HG03469 (cell line): Measurements from ENCODE around the gene FNDC3B.

Experiments
- ATAC-seq: cut with Tn5 transposase; IDR thresholded peaks from one replicate; pipeline ENCODE4 v1.9.1; 2021; ENCODE audit warnings: mild to moderate bottlenecking, moderate library complexity, moderate number of reproducible peaks; ENCODE audit not compliant: unreplicated experiment

The FNDC3B gene

DNA sequence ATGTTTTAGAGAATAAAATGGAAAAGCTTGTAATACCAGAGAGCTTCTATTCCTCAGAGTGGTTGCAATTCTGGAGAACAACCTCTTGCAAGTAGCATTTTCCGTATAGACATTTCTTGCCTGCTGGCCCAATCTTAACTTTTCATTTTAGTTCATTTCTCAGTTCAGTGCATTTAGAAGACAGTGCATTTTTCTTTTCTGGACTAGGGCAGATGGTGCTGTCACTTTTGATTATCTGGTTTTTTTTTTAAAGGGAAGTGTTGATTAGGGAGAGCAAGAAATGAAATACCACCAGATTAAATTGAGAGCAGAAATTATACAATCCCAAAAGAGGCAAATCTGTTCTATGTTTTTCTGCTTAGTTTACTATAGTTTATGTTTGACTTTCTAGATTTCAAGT lies 236.2 kb downstream of the FNDC3B start:
- ATAC-seq: no peak

DNA sequence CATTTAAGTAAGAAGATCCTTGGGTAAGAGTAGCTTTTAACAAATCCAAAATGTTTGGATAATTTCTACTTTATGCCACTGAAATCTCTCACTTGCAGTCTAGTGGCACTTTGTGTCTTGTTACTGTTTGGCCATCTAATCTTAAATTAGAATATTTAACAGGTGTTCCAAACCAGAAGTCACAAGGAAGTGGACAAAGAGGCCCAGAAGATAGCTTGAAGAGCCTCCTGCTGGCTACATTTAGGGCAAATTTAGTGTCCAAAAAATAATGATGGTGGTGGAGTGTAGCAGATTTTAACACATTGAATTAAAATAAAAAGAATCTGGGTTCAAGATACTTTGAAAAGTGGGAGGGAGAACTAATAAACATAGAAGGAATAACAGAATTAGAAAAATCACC lies 236.7 kb downstream of the FNDC3B start:
- ATAC-seq: no peak

DNA sequence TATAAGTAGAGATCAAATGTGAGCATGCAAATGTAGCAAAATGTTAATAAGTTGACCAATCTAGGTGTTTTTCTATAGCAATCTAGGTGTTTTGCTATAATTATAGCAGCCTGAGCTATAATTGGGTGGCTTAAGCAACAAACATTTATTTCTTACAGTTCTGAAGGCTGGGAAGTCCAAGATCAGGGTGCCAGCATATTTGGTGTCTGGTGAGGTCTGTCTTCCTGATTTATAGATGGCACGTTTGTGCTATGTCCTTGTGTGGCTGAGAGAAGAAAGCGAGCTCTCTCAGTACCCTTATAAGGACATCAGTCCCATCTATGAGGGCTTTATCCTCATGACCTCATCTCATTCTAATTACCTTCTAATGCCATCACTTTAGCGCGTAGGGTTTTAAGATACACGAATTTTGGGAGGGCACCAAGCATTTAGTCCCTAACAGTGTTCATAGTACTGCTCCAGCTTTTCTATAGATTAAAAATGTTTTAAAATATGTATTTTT lies 237.8 kb downstream of the FNDC3B start:
- ATAC-seq: no peak

- ATAC-seq: no peak
Measured at GRCh38 chr3:172279191-172279640, 239.8 kb downstream of the FNDC3B start.

DNA sequence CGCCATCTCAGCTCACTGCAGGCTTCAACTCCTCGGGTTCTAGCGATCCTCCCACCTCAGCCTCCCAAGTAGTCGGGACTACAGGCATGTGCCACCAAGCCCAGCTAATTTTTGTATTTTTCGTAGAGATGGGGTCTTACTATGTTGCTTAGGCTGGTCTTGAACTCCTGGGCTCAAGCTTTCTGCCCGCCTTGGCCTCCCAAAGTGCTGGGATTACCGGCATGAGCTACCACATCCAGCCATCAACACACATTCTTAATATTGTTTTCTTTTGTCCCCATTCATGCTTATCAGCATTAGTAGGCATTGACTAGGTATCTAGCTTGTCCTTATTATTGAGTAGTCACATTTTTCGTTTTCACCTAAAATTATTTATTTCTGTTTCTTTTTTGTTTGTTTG lies 240.6 kb downstream of the FNDC3B start:
- ATAC-seq: no peak

GRCh38 chr3:172280406-172281051 lies 241.2 kb downstream of the FNDC3B start:
- no peak for ATAC-seq

- no peak for ATAC-seq
Measured at GRCh38 chr3:172281884-172282283, 242.5 kb downstream of the FNDC3B start.

GRCh38 chr3:172282850-172283249 lies 243.5 kb downstream of the FNDC3B start:
- ATAC-seq: no peak

GRCh38 chr3:172283841-172284357 lies 244.5 kb downstream of the FNDC3B start:
- ATAC-seq: no peak

DNA sequence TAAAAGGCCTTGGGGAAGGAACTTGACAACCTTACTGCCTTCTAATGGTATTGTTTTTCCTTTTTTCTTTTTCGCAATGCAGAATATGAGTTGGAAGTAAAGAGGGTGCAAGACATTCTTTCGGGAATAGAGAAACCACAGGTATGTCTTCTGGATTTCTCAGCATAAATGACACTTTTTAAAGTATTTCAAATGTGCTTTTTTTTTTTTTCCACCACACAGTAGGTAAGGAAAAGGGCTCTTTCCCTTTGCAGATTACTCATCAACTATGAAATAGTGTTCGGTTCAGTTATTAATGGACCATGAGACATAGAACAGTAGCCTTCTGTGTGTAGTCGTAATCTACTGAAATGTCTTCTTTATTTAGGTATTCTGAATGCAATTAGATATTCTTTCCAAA lies 246.5 kb downstream of the FNDC3B start:
- ATAC-seq: no peak

- no peak for ATAC-seq
Measured at GRCh38 chr3:172286548-172287148, 247.3 kb downstream of the FNDC3B start.

- ATAC-seq: no peak
Measured at GRCh38 chr3:172287937-172288477, 248.6 kb downstream of the FNDC3B start.

- ATAC-seq: no peak
Measured at GRCh38 chr3:172288651-172289050, 249.3 kb downstream of the FNDC3B start.

GRCh38 chr3:172289583-172289982 lies 250.2 kb downstream of the FNDC3B start:
- ATAC-seq: no peak

- ATAC-seq: no peak
Measured at GRCh38 chr3:172290457-172290856, 251.1 kb downstream of the FNDC3B start.

- ATAC-seq: no peak
Measured at GRCh38 chr3:172291650-172292049, 252.3 kb downstream of the FNDC3B start.

- ATAC-seq: no peak
Measured at GRCh38 chr3:172292422-172292821, 253.0 kb downstream of the FNDC3B start.

DNA sequence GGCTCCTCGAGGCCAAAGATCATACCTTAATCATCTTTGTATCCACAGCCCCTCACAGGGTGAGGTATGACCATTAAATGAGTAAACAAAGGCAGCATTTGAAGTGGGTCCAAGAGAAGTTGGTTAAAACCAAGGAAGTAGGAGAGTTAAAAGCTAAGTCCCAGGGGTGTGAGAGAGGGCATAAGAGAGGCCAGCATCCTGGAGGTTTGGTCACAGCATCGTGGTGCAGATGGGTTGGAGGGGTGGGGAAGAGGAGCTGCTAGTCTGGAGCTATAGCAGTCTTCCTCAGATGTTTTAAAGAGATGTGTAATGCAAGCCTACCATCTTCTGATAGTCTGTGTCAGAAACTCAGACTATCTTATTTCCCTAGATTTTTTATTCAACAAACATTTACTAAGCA lies 253.7 kb downstream of the FNDC3B start:
- ATAC-seq: no peak

GRCh38 chr3:172294223-172294806 lies 254.9 kb downstream of the FNDC3B start:
- no peak for ATAC-seq

GRCh38 chr3:172296248-172296974 lies 257.0 kb downstream of the FNDC3B start:
- no peak for ATAC-seq

- no peak for ATAC-seq
Measured at GRCh38 chr3:172296975-172297332, 257.6 kb downstream of the FNDC3B start.
